K562 (cell line): Measurements from ENCODE around the gene HLA-DOB. TPM values are rescaled to one million over a fixed set of nuclear protein-coding genes. Genes with fewer than 3 reads are reported as not detected.

Source experiments
- CCAR2 ChIP-seq: fragments of 200-400 bp; formaldehyde crosslinking; IDR thresholded peaks from 2 replicates; pipeline ENCODE4 v1.6.1; 2017; ENCODE audit warnings: mild to moderate bottlenecking, low read depth, low read length
- CHD4 ChIP-seq: fragments of 200-600 bp; sonication (generic); IDR thresholded peaks from 3 replicates; pipeline ENCODE4 v1.6.1; 2012; ENCODE audit warnings: low read depth, mild to moderate bottlenecking, mixed read lengths, low read length, inconsistent platforms; ENCODE audit not compliant: insufficient read depth, insufficient replicate concordance, poor library complexity, severe bottlenecking
- CSDE1 ChIP-seq, 2 experiments: fragments of 450-650 bp; IDR thresholded peaks; 2 replicates each; pipeline ENCODE4 v1.6.1; 2016; ENCODE audit warnings: mild to moderate bottlenecking in 1 of 2
- E2F3 ChIP-seq: fragments of 250-450 bp; sonication (Bioruptor Pico); IDR thresholded peaks from 2 replicates; pipeline ENCODE4 v1.4.0; 2020; ENCODE audit warnings: mild to moderate bottlenecking
- JUN ChIP-seq, 2 experiments: sonication (generic) in 1 of 2; formaldehyde crosslinking in 1 of 2; IDR thresholded peaks; 2 replicates each; pipeline versions ENCODE4 v1.6.1 to v1.8.0; 2012 to 2022; ENCODE audit warnings: borderline replicate concordance in 2 of 2, mild to moderate bottlenecking in 2 of 2, improper control_type of control experiment in 1 of 2, low read depth in 1 of 2, low read length in 1 of 2, missing genetic modification reagents in 1 of 2
- MAZ ChIP-seq, 2 experiments: fragments of 450-650 bp in 1 of 2; sonication (generic) in 1 of 2; formaldehyde crosslinking; IDR thresholded peaks in 1 of 2; conservative IDR thresholded peaks in 1 of 2; 2 replicates each; pipeline versions ENCODE4 v1.4.0 to v1.5.0; 2020; ENCODE audit warnings: mild to moderate bottlenecking in 1 of 2, missing genetic modification reagents in 1 of 2
- MTF1 ChIP-seq: fragments of 250-450 bp; sonication (Bioruptor Pico); IDR thresholded peaks from 2 replicates; pipeline ENCODE4 v1.9.0; 2021; ENCODE audit warnings: moderate library complexity, mild to moderate bottlenecking, inconsistent platforms, borderline replicate concordance
- NR2C1 ChIP-seq, 2 experiments: fragments of 450-650 bp; IDR thresholded peaks; 2 replicates each; pipeline ENCODE4 v1.6.1; 2017; ENCODE audit warnings: mild to moderate bottlenecking in 2 of 2, antibody characterized with exemption in 1 of 2, inconsistent platforms in 1 of 2, missing compliant biosample characterization in 1 of 2, missing genetic modification characterization in 1 of 2
- PHF20 ChIP-seq: fragments of 450-650 bp; IDR thresholded peaks from 2 replicates; pipeline ENCODE4 v1.6.1; 2018; ENCODE audit not compliant: partially characterized antibody
- POLR2AphosphoS2 ChIP-seq: IDR thresholded peaks from 2 replicates; pipeline ENCODE4 v1.6.1; 2012; ENCODE audit warnings: low read length, improper control_type of control experiment
- POLR2H ChIP-seq: IDR thresholded peaks from 2 replicates; pipeline ENCODE4 v1.6.1; 2016; ENCODE audit warnings: missing genetic modification characterization, low read depth, mild to moderate bottlenecking, control low read depth, missing compliant biosample characterization, moderate library complexity
- SMARCB1 ChIP-seq: IDR thresholded peaks from 2 replicates; pipeline ENCODE4 v1.6.1; 2011; ENCODE audit warnings: improper control_type of control experiment, low read depth; ENCODE audit not compliant: insufficient read length
- SMARCE1 ChIP-seq: fragments of 450-650 bp; IDR thresholded peaks from 2 replicates; pipeline ENCODE4 v1.7.1; 2016; ENCODE audit warnings: mild to moderate bottlenecking
- SRF ChIP-seq, 2 experiments: fragments of 250-450, 450-650 bp in 1 of 2; sonication (Bioruptor Pico) in 1 of 2; sonication (generic) in 1 of 2; formaldehyde crosslinking; IDR thresholded peaks; 2 replicates each; pipeline versions ENCODE4 v1.5.0 to v1.5.1; 2020 to 2022; ENCODE audit warnings: mild to moderate bottlenecking in 1 of 2, missing genetic modification reagents in 1 of 2
- TFAM ChIP-seq: fragments of 250-450 bp; sonication (Bioruptor Pico); conservative IDR thresholded peaks from 2 replicates; pipeline ENCODE4 v1.5.0; 2021; ENCODE audit warnings: mild to moderate bottlenecking, moderate library complexity
- YY1 ChIP-seq, 3 experiments: IDR thresholded peaks; 2 replicates each; pipeline ENCODE4 v1.6.1; 2011; ENCODE audit warnings: low read length in 2 of 3, mild to moderate bottlenecking in 2 of 3, moderate library complexity in 2 of 3, borderline replicate concordance in 1 of 3, control low read depth in 1 of 3, low read depth in 1 of 3; ENCODE audit not compliant: insufficient read depth in 3 of 3, insufficient replicate concordance in 2 of 3, control insufficient read depth in 1 of 3, insufficient read length in 1 of 3; ENCODE audit errors: extremely low read depth in 1 of 3
- ZNF398 ChIP-seq: fragments of 250-450 bp; sonication (Bioruptor Pico); IDR thresholded peaks from 2 replicates; pipeline ENCODE4 v1.8.0; 2021; ENCODE audit warnings: moderate library complexity, mild to moderate bottlenecking, inconsistent platforms
- ZNF507 ChIP-seq: conservative IDR thresholded peaks from 2 replicates; pipeline ENCODE4 v1.6.1; 2017; ENCODE audit warnings: missing genetic modification characterization, missing compliant biosample characterization
- polyA plus RNA-seq, 8 experiments: library from polyadenylated mRNA; depleted of rRNA in 4 of 8; stranded (reverse) in 5 of 8; unstranded in 3 of 8; fragments of >200 nt; fragmentation: Nextera tagmentation in 2 of 8; fragmentation: Illumina TruSeq in 1 of 8; extraction: Ambion mirVana in 2 of 8; extraction: Trizol in 1 of 8; gene quantifications; 2 replicates each; pipeline versions ENCODE4 v1.2.1 to v1.2.3, GENCODE V29; 2011 to 2014; ENCODE audit warnings: inconsistent platforms in 1 of 8, missing spikeins in 1 of 8
- total RNA-seq, 7 experiments: library from RNA; depleted of rRNA in 6 of 7; stranded (reverse); fragments of >200 nt in 6 of 7; fragmentation: Illumina TruSeq in 2 of 7; extraction: Trizol in 2 of 7; gene quantifications; 2 replicates each; pipeline versions ENCODE4 v1.2.1 to v1.2.3, GENCODE V29; 2011 to 2021; ENCODE audit warnings: low replicate concordance in 1 of 7
- TF ChIP-seq, protein P1 (sequence below), 2 experiments: fragments of 450-650 bp; IDR thresholded peaks; 2 replicates each; pipeline ENCODE4 v1.6.1; 2016
- TF ChIP-seq, protein P2 (sequence below), 2 experiments: IDR thresholded peaks; 2 replicates each; pipeline ENCODE4 v1.6.1; 2012; ENCODE audit warnings: improper control_type of control experiment in 2 of 2, low read depth in 2 of 2, low read length in 2 of 2, borderline replicate concordance in 1 of 2

The HLA-DOB gene
- total and polyA plus RNA-seq, 9 of the 15 experiments (the other 6 are each of a cell fraction or from before 2014, with no cell fraction given): 1.2 to 4.0 (median 2.5) TPM

DNA sequence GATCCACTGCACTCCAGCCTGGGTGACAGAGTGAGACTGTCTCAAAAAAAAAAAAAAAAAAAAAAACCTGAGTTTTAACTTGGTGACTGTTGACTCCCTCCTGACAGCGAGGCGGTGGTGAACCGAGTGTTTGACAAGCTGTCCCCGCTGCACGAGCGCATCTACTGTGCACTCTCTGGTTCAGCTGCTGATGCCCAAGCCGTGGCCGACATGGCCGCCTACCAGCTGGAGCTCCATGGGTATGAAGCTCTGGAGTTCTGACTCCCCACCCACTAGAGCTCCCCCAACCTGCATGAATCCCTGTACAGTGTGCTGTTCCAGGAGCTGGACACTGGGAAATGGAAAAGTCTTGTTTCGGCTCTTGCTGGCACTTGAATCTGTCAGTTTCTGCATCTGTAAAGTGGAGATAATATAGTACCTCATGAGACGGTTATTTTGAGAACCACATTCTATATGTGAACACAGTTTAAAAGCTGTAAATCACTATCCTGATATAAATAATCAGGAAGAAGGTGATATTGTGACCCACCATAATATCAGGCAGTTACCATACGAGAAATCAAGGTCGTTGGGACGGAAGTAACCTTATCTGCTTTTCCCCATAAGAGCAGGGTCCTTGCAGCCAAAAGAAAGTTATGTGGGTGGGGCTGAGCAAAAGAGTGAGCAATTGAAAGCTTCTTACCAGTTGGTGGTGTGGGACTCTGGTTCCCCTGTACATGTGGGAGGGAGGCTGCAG is 40.5 kb upstream of the HLA-DOB start (continued):
- no peak for TF ChIP-seq JUN (IDR thresholded peaks at IDR 0.05; ENCODE audit: borderline replicate concordance, low read depth, low read length)
- TF ChIP-seq JUN (CRISPR knock-in tag; IDR thresholded peaks at IDR 0.05; ENCODE audit: borderline replicate concordance): no peak
- no peak for TF ChIP-seq YY1 (IDR thresholded peaks at IDR 0.05; ENCODE audit: borderline replicate concordance in 1 of 3, control insufficient read depth in 1 of 3, extremely low read depth in 1 of 3, insufficient read depth in 3 of 3, insufficient read length in 1 of 3, insufficient replicate concordance in 2 of 3, low read depth in 1 of 3, low read length in 2 of 3)
- no peak for TF ChIP-seq CSDE1 (IDR thresholded peaks at IDR 0.05)
- no peak for TF ChIP-seq ZNF507
- TF ChIP-seq MTF1: no peak
- no peak for TF ChIP-seq POLR2H (tag)
- TF ChIP-seq TFAM: no peak
- TF ChIP-seq MAZ (CRISPR knock-in tag; conservative IDR thresholded peaks at IDR 0.05 in 1 of 2, IDR thresholded peaks at IDR 0.05 in 1 of 2): peak; percentile 54 to 73
- no peak for TF ChIP-seq SMARCB1
- TF ChIP-seq, protein P1, sequence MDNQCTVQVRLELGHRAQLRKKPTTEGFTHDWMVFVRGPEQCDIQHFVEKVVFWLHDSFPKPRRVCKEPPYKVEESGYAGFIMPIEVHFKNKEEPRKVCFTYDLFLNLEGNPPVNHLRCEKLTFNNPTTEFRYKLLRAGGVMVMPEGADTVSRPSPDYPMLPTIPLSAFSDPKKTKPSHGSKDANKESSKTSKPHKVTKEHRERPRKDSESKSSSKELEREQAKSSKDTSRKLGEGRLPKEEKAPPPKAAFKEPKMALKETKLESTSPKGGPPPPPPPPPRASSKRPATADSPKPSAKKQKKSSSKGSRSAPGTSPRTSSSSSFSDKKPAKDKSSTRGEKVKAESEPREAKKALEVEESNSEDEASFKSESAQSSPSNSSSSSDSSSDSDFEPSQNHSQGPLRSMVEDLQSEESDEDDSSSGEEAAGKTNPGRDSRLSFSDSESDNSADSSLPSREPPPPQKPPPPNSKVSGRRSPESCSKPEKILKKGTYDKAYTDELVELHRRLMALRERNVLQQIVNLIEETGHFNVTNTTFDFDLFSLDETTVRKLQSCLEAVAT (IDR thresholded peaks at IDR 0.05): no peak
- TF ChIP-seq SRF (CRISPR knock-in tag; IDR thresholded peaks at IDR 0.05): peak in 1 of 2 experiments; percentile 55; a peak in 1 of 4 replicates
- TF ChIP-seq NR2C1 (IDR thresholded peaks at IDR 0.05): no peak
- TF ChIP-seq NR2C1 (tag; IDR thresholded peaks at IDR 0.05): no peak
- TF ChIP-seq ZNF398 (CRISPR knock-in tag): no peak
- no peak for TF ChIP-seq PHF20
- TF ChIP-seq, protein P2, sequence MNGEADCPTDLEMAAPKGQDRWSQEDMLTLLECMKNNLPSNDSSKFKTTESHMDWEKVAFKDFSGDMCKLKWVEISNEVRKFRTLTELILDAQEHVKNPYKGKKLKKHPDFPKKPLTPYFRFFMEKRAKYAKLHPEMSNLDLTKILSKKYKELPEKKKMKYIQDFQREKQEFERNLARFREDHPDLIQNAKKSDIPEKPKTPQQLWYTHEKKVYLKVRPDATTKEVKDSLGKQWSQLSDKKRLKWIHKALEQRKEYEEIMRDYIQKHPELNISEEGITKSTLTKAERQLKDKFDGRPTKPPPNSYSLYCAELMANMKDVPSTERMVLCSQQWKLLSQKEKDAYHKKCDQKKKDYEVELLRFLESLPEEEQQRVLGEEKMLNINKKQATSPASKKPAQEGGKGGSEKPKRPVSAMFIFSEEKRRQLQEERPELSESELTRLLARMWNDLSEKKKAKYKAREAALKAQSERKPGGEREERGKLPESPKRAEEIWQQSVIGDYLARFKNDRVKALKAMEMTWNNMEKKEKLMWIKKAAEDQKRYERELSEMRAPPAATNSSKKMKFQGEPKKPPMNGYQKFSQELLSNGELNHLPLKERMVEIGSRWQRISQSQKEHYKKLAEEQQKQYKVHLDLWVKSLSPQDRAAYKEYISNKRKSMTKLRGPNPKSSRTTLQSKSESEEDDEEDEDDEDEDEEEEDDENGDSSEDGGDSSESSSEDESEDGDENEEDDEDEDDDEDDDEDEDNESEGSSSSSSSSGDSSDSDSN (IDR thresholded peaks at IDR 0.05; ENCODE audit: borderline replicate concordance in 1 of 2, low read depth in 2 of 2, low read length in 2 of 2): no peak
- TF ChIP-seq POLR2AphosphoS2: no peak
- TF ChIP-seq SMARCE1: peak; percentile 52; the same call in 1 of the 2 replicates
- TF ChIP-seq CHD4: no peak
- no peak for TF ChIP-seq E2F3 (CRISPR knock-in tag)
- TF ChIP-seq CCAR2: no peak
